Adrenal gland (tissue), 12 donors: ENCODE measurements around the gene CCDC57. TPM values are rescaled to one million over a fixed set of nuclear protein-coding genes. Genes with fewer than 3 reads are reported as not detected.

Source experiments
- DNase-seq, 7 donors: peaks; one replicate each; pipeline ENCODE4 v3.0.0-alpha.2; 2019 to 2020
- H3K27ac ChIP-seq, 5 donors: fragments of 200-600 bp; sonication (generic) in 4 of 5; 1 replicate in 3 of 5; 2 replicates in 2 of 5; pipeline versions ENCODE4 v1.5.1 to v1.8.0; 2016 to 2020; ENCODE audit warnings: mild to moderate bottlenecking in 1 of 5
- H3K27me3 ChIP-seq: fragments of 200-600 bp; 2 replicates; pipeline ENCODE4 v1.8.0; 2021
- H3K36me3 ChIP-seq, 2 donors: fragments of 200-600 bp; replicated peaks in 1 of 2; 1 replicate in 1 of 2; 2 replicates in 1 of 2; pipeline versions ENCODE4 v1.5.1 to v1.8.0; 2018 to 2022
- H3K4me1 ChIP-seq, 2 donors: fragments of 200-600 bp; replicated peaks in 1 of 2; 1 replicate in 1 of 2; 2 replicates in 1 of 2; pipeline versions ENCODE4 v1.5.1 to v1.8.0; 2018 to 2021
- H3K4me3 ChIP-seq, 4 donors: fragments of 200-600 bp; sonication (generic) in 3 of 4; one replicate each; pipeline ENCODE4 v1.5.1; 2016 to 2018
- H3K9me3 ChIP-seq, 3 donors: fragments of 200-600 bp; sonication (generic) in 1 of 3; replicated peaks in 1 of 3; 1 replicate in 2 of 3; 2 replicates in 1 of 3; pipeline versions ENCODE4 v1.5.1 to v1.8.0; 2016 to 2021
- CTCF ChIP-seq, 6 experiments: fragments of 450-650 bp in 4 of 6; fragments of 200-600 bp in 2 of 6; sonication (generic) in 1 of 6; IDR thresholded peaks; 1 replicate in 5 of 6; 2 replicates in 1 of 6; pipeline versions ENCODE4 v1.5.1 to v1.8.0; 2016 to 2021; ENCODE audit warnings: antibody characterized with exemption in 6 of 6, mild to moderate bottlenecking in 2 of 6, moderate library complexity in 1 of 6
- POLR2A ChIP-seq, 2 donors: fragments of 450-650 bp; IDR thresholded peaks; one replicate each; pipeline ENCODE4 v1.6.1; 2017; ENCODE audit warnings: antibody characterized with exemption in 2 of 2, mild to moderate bottlenecking in 2 of 2, moderate library complexity in 1 of 2
- whole genome bisulfite sequencing, 4 donors: extraction: QIAGEN DNeasy Blood & Tissue Kit in 2 of 4; methylation state at CpG; one replicate each; pipeline versions ENCODE4 v1.1.5 to v1.1.7; 2013 to 2017; 5-methylcytosine and 5-hydroxymethylcytosine counted together
- intact Hi-C, 2 donors: fragments of 100-400 bp; cut with DNase I; formaldehyde crosslinking; loops; one replicate each; pipeline versions ENCODE4 v1.14.1 to v1.15.0; 2022 to 2023
- polyA plus RNA-seq, 3 donors: library from polyadenylated mRNA; stranded (reverse); fragments of 200-250 nt in 2 of 3; fragments of 350-450 nt in 1 of 3; fragmentation: Illumina TruSeq in 1 of 3; extraction: RNeasy Lipid Tissue Mini Kit (QIAGEN cat#74804) in 1 of 3; gene quantifications; one replicate each; pipeline ENCODE4 v1.2.3, GENCODE V29; 2013 to 2014
- total RNA-seq, 9 donors: library from RNA; depleted of rRNA in 4 of 9; stranded (reverse); fragments of >200 nt in 4 of 9; fragments of 120-200 nt in 1 of 9; fragmentation: NEBNext Ultra II Directional in 1 of 9; extraction: Animal tissue kit (Norgen Biotek cat#: 25700) in 1 of 9; gene quantifications; one replicate each; pipeline versions ENCODE4 v1.1.0 to v1.2.4, GENCODE V29; 2013 to 2023
- donor health status: healthy with polysubstance abuse.
- donor health status: Bipolar disorder and iron deficiency.
- donor health status: DM: yes; HTN: yes; CAD: no.
- donor health status: DM: no; HTN: no; CAD: no.
- donor health status: DM: no; HTN: no; CAD: no.
- donor health status: DM: yes; HTN: yes; CAD: no.

CCDC57 gene
- total and polyA plus RNA-seq, 12 donors, result 7.1 to 275 (median 28.8) TPM

DNA sequence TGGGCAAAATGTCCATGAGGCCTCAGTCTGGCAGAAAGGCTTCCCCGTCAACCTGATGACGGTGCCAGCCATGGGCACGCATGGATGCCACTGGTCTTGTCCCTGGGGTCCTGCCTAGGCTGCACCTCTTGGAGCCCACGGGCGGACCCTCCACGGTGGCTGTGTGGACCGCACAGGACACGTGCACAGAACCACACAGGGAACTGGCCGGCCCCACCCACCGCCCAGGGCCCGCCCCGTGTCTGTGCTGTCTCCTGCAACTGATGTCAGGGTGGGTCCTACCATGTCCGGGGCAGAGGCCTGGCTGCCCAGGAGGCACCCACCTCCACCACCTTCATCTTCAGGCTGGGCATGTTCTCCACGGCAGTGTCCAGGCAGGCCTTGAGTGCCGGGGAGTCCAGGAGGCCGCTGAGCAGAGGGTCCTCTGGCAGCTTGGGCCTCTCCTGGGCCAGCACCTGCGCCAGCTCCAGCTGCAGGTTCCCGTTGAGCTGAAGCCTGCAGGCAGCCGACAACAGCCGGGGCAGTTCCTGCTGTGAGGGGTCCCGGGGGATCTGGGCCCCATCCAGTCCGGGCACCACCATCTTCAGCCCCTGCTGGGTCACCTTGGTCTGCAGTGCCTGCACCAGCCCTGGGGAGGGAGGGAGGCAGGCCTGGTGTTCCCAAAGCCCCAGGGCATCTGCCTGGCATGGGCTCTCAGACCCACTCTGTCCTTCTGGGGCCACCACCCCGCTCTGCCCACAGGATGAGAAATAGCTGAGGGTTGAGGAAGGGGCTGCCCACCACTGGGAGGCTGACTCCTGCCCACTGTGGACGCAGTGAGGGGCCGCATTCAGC is 126.5 kb downstream of the CCDC57 start:
- Histone ChIP-seq H3K27ac (no peak overlapping the region), H3K4me3 (no peak overlapping the region), H3K27me3 (no peaks in the 10 kb centered on the region), H3K9me3 (no peaks in the 10 kb centered on the region), H3K4me1 (no peaks in the 10 kb centered on the region), H3K36me3 (peaks cover 0 to 97% of the 10 kb centered on the region in 2 donors)
- TF ChIP-seq POLR2A (IDR thresholded peaks at IDR 0.05) (no peak), CTCF (IDR thresholded peaks at IDR 0.05) (no peak)
- 85 to 91% (median 91%) methylated on average over 16 to 25 of the region's 25 CpGs; no CpG with 5 or more reads in 1 of the 4 donors for WGBS, 4 donors
- intact Hi-C loops, result no loop called here
- DNase-seq, result no peak

DNA sequence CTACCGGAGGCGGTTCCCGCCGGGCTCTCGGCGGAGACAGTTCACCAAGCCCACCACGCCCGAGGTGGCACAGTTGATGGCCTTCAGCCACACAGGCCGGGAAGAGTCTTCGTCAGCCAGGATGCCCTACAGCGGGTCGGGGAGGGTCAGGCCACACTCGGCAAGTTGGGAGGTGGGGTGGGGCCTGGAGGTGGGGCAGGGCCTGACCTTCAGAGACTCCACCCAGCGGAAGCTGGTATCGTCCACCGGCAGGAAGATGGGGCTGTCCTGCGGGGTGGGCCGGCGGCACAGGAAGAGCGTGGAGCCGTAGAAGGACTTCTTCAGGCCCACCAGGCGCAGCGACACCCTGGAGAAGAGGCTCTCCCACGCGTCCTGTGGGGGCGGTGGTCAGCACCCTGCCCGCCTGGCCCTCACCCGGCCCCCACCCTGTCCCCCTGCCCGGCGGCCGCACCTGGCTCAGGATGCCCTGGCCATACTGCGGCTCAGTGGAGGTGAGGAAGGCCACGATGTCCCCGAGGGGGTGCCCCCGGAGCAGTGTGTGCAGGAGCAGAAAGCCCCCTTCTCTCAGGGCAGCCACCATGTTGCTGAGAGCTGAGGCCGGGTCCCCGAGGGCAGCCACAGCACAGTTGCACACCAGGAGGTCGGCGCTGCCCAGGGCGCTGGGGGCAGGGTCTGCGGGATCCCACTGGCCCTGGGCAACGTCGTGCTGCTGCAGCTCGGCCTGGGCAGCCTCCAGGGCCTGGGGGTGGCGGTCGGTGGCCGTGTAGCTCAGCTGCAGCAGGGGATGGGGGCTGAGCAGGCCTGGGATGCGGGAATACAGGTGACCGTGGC is 127.4 kb downstream of the CCDC57 start:
- H3K36me3 ChIP-seq, result peaks cover 0 to 97% of the 10 kb centered on the region in 2 donors
- TF ChIP-seq CTCF (IDR thresholded peaks at IDR 0.05), result no peak
- TF ChIP-seq POLR2A (IDR thresholded peaks at IDR 0.05), result no peak

DNA sequence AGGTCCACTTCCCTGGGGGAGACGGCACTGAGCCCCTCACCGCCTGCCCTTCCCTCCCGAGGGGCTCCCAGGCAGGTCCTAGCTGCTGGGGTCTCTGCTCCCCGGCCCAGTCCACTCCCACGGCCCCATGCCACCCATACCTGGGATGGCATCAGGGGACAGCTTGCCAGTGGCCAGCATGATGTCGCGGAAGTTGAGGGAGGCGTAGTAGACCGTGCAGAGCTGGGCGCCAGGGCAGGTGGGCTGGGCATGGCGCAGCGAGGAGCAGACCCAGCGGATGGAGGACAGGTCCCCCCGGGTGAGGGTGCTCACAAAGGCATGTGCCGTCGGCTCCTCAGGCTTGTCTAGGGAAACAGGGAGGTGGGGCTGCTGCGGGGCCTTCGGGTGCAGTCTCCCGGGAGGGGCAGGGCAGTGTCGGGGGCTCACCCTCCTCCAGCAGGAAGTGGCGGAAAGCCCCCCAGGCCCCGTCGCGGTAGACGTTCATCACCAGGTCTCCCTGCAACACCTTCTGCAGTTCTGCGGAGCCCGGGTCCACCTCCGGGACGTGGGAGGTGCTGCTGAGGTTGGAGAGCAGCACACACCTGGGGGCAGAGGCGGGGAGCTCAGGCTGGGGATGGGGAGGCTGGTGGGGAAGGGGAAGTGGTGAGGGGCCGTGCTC is 128.1 kb downstream of the CCDC57 start:
- Histone ChIP-seq H3K27ac (no peak overlapping the region), H3K4me1 (no peaks in the 10 kb centered on the region), H3K27me3 (no peaks in the 10 kb centered on the region), H3K4me3 (no peak overlapping the region), H3K36me3 (peaks cover 0 to 97% of the 10 kb centered on the region in 2 donors), H3K9me3 (no peaks in the 10 kb centered on the region)
- no peak for DNase-seq
- TF ChIP-seq POLR2A (IDR thresholded peaks at IDR 0.05) (no peak), CTCF (IDR thresholded peaks at IDR 0.05) (no peak)
- WGBS, 4 donors, result 83 to 95% (median 93%) methylated on average over 14 to 31 of the region's 31 CpGs
- intact Hi-C loops, result no loop called here

More for the DNA sequence above, 127.4 kb downstream of the CCDC57 start:
- H3K4me3 ChIP-seq, result no peak overlapping the region
- no peaks in the 10 kb centered on the region for H3K4me1 ChIP-seq
- intact Hi-C loops, result no loop called here
- no peaks in the 10 kb centered on the region for H3K9me3 ChIP-seq
- DNase-seq, result no peak
- H3K27me3 ChIP-seq, result no peaks in the 10 kb centered on the region
- 88 to 91% (median 89%) methylated on average over 22 to 49 of the region's 49 CpGs for WGBS, 4 donors
- no peak overlapping the region for H3K27ac ChIP-seq
